Liver (tissue), 9 donors: ENCODE measurements around the gene SLC6A18. TPM values are rescaled to one million over a fixed set of nuclear protein-coding genes. Genes with fewer than 3 reads are reported as not detected.

Experiments used
- DNase-seq: peaks from one replicate; pipeline ENCODE4 v3.0.0-alpha.2; 2017; ENCODE audit warnings: low spot score
- H3K27ac ChIP-seq, 2 donors: one replicate each; pipeline ENCODE4 v1.7.0; 2013; ENCODE audit warnings: inconsistent platforms in 2 of 2, low read length in 2 of 2, control low read depth in 1 of 2, low read depth in 1 of 2, mild to moderate bottlenecking in 1 of 2
- H3K27me3 ChIP-seq, 4 donors: one replicate each; pipeline versions ENCODE4 v1.6.1 to v1.7.0; 2013; ENCODE audit warnings: low read length in 3 of 4, inconsistent platforms in 1 of 4, mild to moderate bottlenecking in 1 of 4, moderate library complexity in 1 of 4; ENCODE audit not compliant: control insufficient read depth in 4 of 4, insufficient read depth in 4 of 4
- H3K36me3 ChIP-seq, 4 donors: one replicate each; pipeline versions ENCODE4 v1.6.1 to v1.7.0; 2013; ENCODE audit warnings: low read length in 3 of 4, mild to moderate bottlenecking in 3 of 4, low read depth in 1 of 4, moderate library complexity in 1 of 4; ENCODE audit not compliant: control insufficient read depth in 4 of 4, insufficient read depth in 3 of 4
- H3K4me1 ChIP-seq, 4 donors: one replicate each; pipeline versions ENCODE4 v1.6.1 to v1.7.0; 2013; ENCODE audit warnings: low read length in 3 of 4, mild to moderate bottlenecking in 3 of 4, moderate library complexity in 1 of 4; ENCODE audit not compliant: control insufficient read depth in 4 of 4, insufficient read depth in 4 of 4
- H3K4me3 ChIP-seq, 3 donors: one replicate each; pipeline versions ENCODE4 v1.6.1 to v1.7.0; 2013; ENCODE audit warnings: low read length in 3 of 3, control low read depth in 1 of 3, low read depth in 1 of 3, mild to moderate bottlenecking in 1 of 3
- H3K9ac ChIP-seq, 2 donors: one replicate each; pipeline ENCODE4 v1.7.0; 2013; ENCODE audit warnings: low read length in 2 of 2, mild to moderate bottlenecking in 2 of 2, moderate library complexity in 2 of 2, control low read depth in 1 of 2, low read depth in 1 of 2
- H3K9me3 ChIP-seq, 4 donors: one replicate each; pipeline versions ENCODE4 v1.6.1 to v1.7.0; 2013; ENCODE audit warnings: low read length in 3 of 4; ENCODE audit not compliant: control insufficient read depth in 4 of 4
- EGR1 ChIP-seq, 2 donors: IDR thresholded peaks; 2 replicates each; pipeline ENCODE4 v1.6.1; 2016 to 2018; ENCODE audit warnings: antibody characterized with exemption in 2 of 2, low read depth in 2 of 2
- FOXA1 ChIP-seq: IDR thresholded peaks from 2 replicates; pipeline ENCODE4 v1.6.1; 2016; ENCODE audit warnings: antibody characterized with exemption
- FOXA2 ChIP-seq: IDR thresholded peaks from 2 replicates; pipeline ENCODE4 v1.6.1; 2016; ENCODE audit warnings: antibody characterized with exemption
- GABPA ChIP-seq, 2 donors: IDR thresholded peaks in 1 of 2; conservative IDR thresholded peaks in 1 of 2; 2 replicates each; pipeline ENCODE4 v1.6.1; 2016; ENCODE audit warnings: antibody characterized with exemption in 2 of 2, mild to moderate bottlenecking in 1 of 2, moderate library complexity in 1 of 2
- HNF4A ChIP-seq, 2 donors: conservative IDR thresholded peaks; 2 replicates each; pipeline ENCODE4 v1.6.1; 2016; ENCODE audit warnings: antibody characterized with exemption in 2 of 2, mild to moderate bottlenecking in 2 of 2
- HNF4G ChIP-seq: IDR thresholded peaks from 2 replicates; pipeline ENCODE4 v1.6.1; 2016; ENCODE audit warnings: antibody characterized with exemption
- JUND ChIP-seq, 2 donors: IDR thresholded peaks; 2 replicates each; pipeline ENCODE4 v1.6.1; 2016; ENCODE audit warnings: antibody characterized with exemption in 2 of 2
- NR2F2 ChIP-seq: IDR thresholded peaks from 2 replicates; pipeline ENCODE4 v1.6.1; 2016; ENCODE audit warnings: antibody characterized with exemption
- RAD21 ChIP-seq, 2 donors: IDR thresholded peaks; 2 replicates each; pipeline ENCODE4 v1.6.1; 2016; ENCODE audit warnings: antibody characterized with exemption in 2 of 2, mild to moderate bottlenecking in 2 of 2
- REST ChIP-seq: IDR thresholded peaks from 2 replicates; pipeline ENCODE4 v1.6.1; 2016; ENCODE audit warnings: antibody characterized with exemption, mild to moderate bottlenecking
- RXRA ChIP-seq, 2 donors: IDR thresholded peaks; 2 replicates each; pipeline ENCODE4 v1.6.1; 2017 to 2018; ENCODE audit warnings: antibody characterized with exemption in 2 of 2, mild to moderate bottlenecking in 1 of 2
- SP1 ChIP-seq: IDR thresholded peaks from 2 replicates; pipeline ENCODE4 v1.6.1; 2018; ENCODE audit warnings: antibody characterized with exemption, mild to moderate bottlenecking
- TAF1 ChIP-seq: conservative IDR thresholded peaks from 2 replicates; pipeline ENCODE4 v1.6.1; 2016; ENCODE audit warnings: antibody characterized with exemption, mild to moderate bottlenecking
- YY1 ChIP-seq: IDR thresholded peaks from 2 replicates; pipeline ENCODE4 v1.6.1; 2016; ENCODE audit warnings: antibody characterized with exemption, mild to moderate bottlenecking
- ZBTB33 ChIP-seq: IDR thresholded peaks from 2 replicates; pipeline ENCODE4 v1.6.1; 2016; ENCODE audit warnings: antibody characterized with exemption
- WGBS: extraction: QIAGEN DNeasy Blood & Tissue Kit; methylation state at CpG from one replicate; pipeline ENCODE4 v1.1.7; 2013; 5-methylcytosine and 5-hydroxymethylcytosine counted together
- polyA plus RNA-seq, 2 donors: library from polyadenylated mRNA; stranded (reverse) in 1 of 2; unstranded in 1 of 2; fragments of 200-250 nt in 1 of 2; fragments of >200 nt in 1 of 2; fragmentation: Nextera tagmentation in 1 of 2; extraction: Ambion mirVana in 1 of 2; gene quantifications; one replicate each; pipeline versions ENCODE4 v1.2.1 to v1.2.3, GENCODE V29; 2013 to 2015
- total RNA-seq, 2 donors: library from RNA; depleted of rRNA; stranded (reverse); fragments of >200 nt; gene quantifications; one replicate each; pipeline ENCODE4 v1.2.3, GENCODE V29; 2014
- TF ChIP-seq, protein P1 (sequence below): IDR thresholded peaks from 2 replicates; pipeline ENCODE4 v1.6.1; 2016; ENCODE audit warnings: antibody characterized with exemption
- TF ChIP-seq, protein P2 (sequence below): fragments of 150-350 bp; IDR thresholded peaks from 2 replicates; pipeline ENCODE4 v1.5.1; 2017; ENCODE audit warnings: improper control_type of control experiment, low read depth, low read length; ENCODE audit not compliant: missing input control
- TF ChIP-seq, protein P3 (sequence below): IDR thresholded peaks from 2 replicates; pipeline ENCODE4 v1.6.1; 2016; ENCODE audit warnings: antibody characterized with exemption
- donor health status: healthy.
- donor health status: healthy.
- donor health status: healthy.
- donor health status: healthy.
- donor health status: healthy.

The SLC6A18 gene
- total and polyA plus RNA-seq, 4 donors = not detected

- no peaks in the 10 kb centered on the region for H3K9me3 ChIP-seq
- 92% methylated on average over 10 of the region's 10 CpGs for WGBS
- DNase-seq = no peak
- H3K4me1 ChIP-seq = no peaks in the 10 kb centered on the region
- H3K27ac ChIP-seq = no peak overlapping the region
- no peak overlapping the region for H3K9ac ChIP-seq
- H3K36me3 ChIP-seq = no peaks in the 10 kb centered on the region
- H3K4me3 ChIP-seq = no peak overlapping the region
- H3K27me3 ChIP-seq = no peaks in the 10 kb centered on the region
- TF ChIP-seq FOXA2 (no peak), FOXA1 (no peak), SP1 (no peak), RAD21 (IDR thresholded peaks at IDR 0.05) (no peak), TAF1 (no peak), NR2F2 (no peak), JUND (IDR thresholded peaks at IDR 0.05) (no peak), RXRA (IDR thresholded peaks at IDR 0.05) (no peak), REST (no peak), HNF4A (conservative IDR thresholded peaks at IDR 0.05) (no peak), EGR1 (IDR thresholded peaks at IDR 0.05; ENCODE audit: low read depth in 2 of 2) (no peak), ZBTB33 (no peak), YY1 (no peak), HNF4G (no peak)
- TF ChIP-seq, protein P1, sequence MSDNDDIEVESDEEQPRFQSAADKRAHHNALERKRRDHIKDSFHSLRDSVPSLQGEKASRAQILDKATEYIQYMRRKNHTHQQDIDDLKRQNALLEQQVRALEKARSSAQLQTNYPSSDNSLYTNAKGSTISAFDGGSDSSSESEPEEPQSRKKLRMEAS = no peak
- TF ChIP-seq, protein P2, sequence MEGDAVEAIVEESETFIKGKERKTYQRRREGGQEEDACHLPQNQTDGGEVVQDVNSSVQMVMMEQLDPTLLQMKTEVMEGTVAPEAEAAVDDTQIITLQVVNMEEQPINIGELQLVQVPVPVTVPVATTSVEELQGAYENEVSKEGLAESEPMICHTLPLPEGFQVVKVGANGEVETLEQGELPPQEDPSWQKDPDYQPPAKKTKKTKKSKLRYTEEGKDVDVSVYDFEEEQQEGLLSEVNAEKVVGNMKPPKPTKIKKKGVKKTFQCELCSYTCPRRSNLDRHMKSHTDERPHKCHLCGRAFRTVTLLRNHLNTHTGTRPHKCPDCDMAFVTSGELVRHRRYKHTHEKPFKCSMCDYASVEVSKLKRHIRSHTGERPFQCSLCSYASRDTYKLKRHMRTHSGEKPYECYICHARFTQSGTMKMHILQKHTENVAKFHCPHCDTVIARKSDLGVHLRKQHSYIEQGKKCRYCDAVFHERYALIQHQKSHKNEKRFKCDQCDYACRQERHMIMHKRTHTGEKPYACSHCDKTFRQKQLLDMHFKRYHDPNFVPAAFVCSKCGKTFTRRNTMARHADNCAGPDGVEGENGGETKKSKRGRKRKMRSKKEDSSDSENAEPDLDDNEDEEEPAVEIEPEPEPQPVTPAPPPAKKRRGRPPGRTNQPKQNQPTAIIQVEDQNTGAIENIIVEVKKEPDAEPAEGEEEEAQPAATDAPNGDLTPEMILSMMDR = no peak
- TF ChIP-seq, protein P3, sequence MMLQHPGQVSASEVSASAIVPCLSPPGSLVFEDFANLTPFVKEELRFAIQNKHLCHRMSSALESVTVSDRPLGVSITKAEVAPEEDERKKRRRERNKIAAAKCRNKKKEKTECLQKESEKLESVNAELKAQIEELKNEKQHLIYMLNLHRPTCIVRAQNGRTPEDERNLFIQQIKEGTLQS = no peak
These were observed 3.5 kb upstream of the SLC6A18 start for GRCh38 chr5:1221721-1222120.

DNA sequence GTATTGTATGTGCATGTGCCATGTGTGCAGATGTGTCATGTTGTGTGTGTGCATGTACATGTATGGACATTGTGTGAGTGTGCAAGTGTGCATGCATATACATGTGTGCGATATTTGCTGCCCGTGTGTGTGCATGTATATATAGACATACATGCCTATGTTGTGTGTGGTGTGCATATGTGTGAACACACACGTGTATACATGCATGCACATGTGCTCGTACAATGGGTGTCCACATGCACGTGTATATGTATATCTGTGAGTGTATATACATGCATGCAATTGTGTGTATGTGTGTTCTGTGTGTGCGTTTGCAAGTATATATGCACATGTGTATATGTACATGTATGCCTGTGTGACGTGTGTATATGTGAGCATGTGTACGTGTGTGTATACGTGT is 3.0 kb upstream of the SLC6A18 start:
- TF ChIP-seq FOXA2 = no peak
- TF ChIP-seq YY1 = no peak
- TF ChIP-seq RAD21 (IDR thresholded peaks at IDR 0.05) = no peak
- TF ChIP-seq GABPA (IDR thresholded peaks at IDR 0.05 in 1 of 2, conservative IDR thresholded peaks at IDR 0.05 in 1 of 2) = no peak
- TF ChIP-seq, protein P2 = no peak
- TF ChIP-seq FOXA1 = no peak
- TF ChIP-seq, protein P1 = no peak
- no peak for TF ChIP-seq HNF4G
- TF ChIP-seq TAF1 = no peak
- no peak for TF ChIP-seq JUND (IDR thresholded peaks at IDR 0.05)
- no peak for DNase-seq
- 89% methylated on average over 9 of the region's 9 CpGs for WGBS
- Histone ChIP-seq H3K27ac (no peak overlapping the region), H3K4me1 (no peaks in the 10 kb centered on the region), H3K27me3 (no peaks in the 10 kb centered on the region), H3K9ac (no peak overlapping the region), H3K9me3 (no peaks in the 10 kb centered on the region), H3K36me3 (no peaks in the 10 kb centered on the region), H3K4me3 (no peak overlapping the region)
